ENCODE results near the gene SERINC3.

GRCh38 chr20:44480097-44480496 lies 41.8 kb downstream of the SERINC3 start:
- TF ChIP-seq EZH2 (IDR thresholded peaks at IDR 0.05; ENCODE audit: low read depth, unreplicated experiment), result no peak
- no peak for TF ChIP-seq CTCF (conservative IDR thresholded peaks at IDR 0.05; ENCODE audit: low read depth in 2 of 2)
- no peak for TF ChIP-seq POLR2AphosphoS5 (IDR thresholded peaks at IDR 0.05; ENCODE audit: low read depth)
- TF ChIP-seq REST (IDR thresholded peaks at IDR 0.05; ENCODE audit: unreplicated experiment), result no peak

All from GM23338 (cell line).